HepG2 (cell line): Measurements from ENCODE around the gene CDT1. TPM values are rescaled to one million over a fixed set of nuclear protein-coding genes. Genes with fewer than 3 reads are reported as not detected.

Experiments used
- ELF3 ChIP-seq: IDR thresholded peaks from 2 replicates; pipeline ENCODE4 v1.6.1; 2016; ENCODE audit warnings: missing genetic modification reagents, missing compliant biosample characterization
- MAFG ChIP-seq: sonication (generic); formaldehyde crosslinking; IDR thresholded peaks from 2 replicates; pipeline ENCODE4 v1.5.1; 2020; ENCODE audit warnings: mild to moderate bottlenecking, missing genetic modification reagents
- MLLT10 ChIP-seq: sonication (generic); formaldehyde crosslinking; IDR thresholded peaks from 2 replicates; pipeline ENCODE4 v1.4.0; 2020; ENCODE audit warnings: missing genetic modification reagents
- PRMT3 ChIP-seq: sonication (generic); formaldehyde crosslinking; IDR thresholded peaks from 2 replicates; pipeline ENCODE4 v1.8.1; 2022; ENCODE audit warnings: low read depth, mild to moderate bottlenecking, moderate library complexity, missing genetic modification reagents, borderline replicate concordance
- RARG ChIP-seq: sonication (generic); formaldehyde crosslinking; IDR thresholded peaks from 2 replicates; pipeline ENCODE4 v1.4.0; 2020; ENCODE audit warnings: low read depth, mild to moderate bottlenecking, missing genetic modification reagents
- RBM39 ChIP-seq: fragments of 200-400 bp; formaldehyde crosslinking; IDR thresholded peaks from one replicate; pipeline ENCODE4 v1.6.1; 2018; ENCODE audit warnings: antibody characterized with exemption, mild to moderate bottlenecking, low read depth, low read length; ENCODE audit not compliant: poor library complexity, severe bottlenecking
- SMAD1 ChIP-seq: sonication (generic); formaldehyde crosslinking; IDR thresholded peaks from 2 replicates; pipeline ENCODE4 v1.4.0; 2020; ENCODE audit warnings: missing genetic modification reagents, low read depth, mild to moderate bottlenecking, borderline replicate concordance
- SRF ChIP-seq: IDR thresholded peaks from 2 replicates; pipeline ENCODE4 v1.6.1; 2011; ENCODE audit warnings: mild to moderate bottlenecking, low read depth, low read length, moderate library complexity
- WIZ ChIP-seq: sonication (generic); formaldehyde crosslinking; IDR thresholded peaks from 2 replicates; pipeline ENCODE4 v1.5.1; 2020; ENCODE audit warnings: mild to moderate bottlenecking, missing genetic modification reagents
- YEATS2 ChIP-seq: sonication (generic); formaldehyde crosslinking; IDR thresholded peaks from 2 replicates; pipeline ENCODE4 v1.4.0; 2020; ENCODE audit warnings: missing genetic modification reagents, borderline replicate concordance
- ZNF251 ChIP-seq: sonication (generic); formaldehyde crosslinking; IDR thresholded peaks from 2 replicates; pipeline ENCODE4 v1.9.0; 2021; ENCODE audit warnings: mild to moderate bottlenecking, missing genetic modification reagents
- ZNF652 ChIP-seq: IDR thresholded peaks from 2 replicates; pipeline ENCODE4 v1.6.1; 2016; ENCODE audit warnings: low read depth, borderline replicate concordance
- ZNF772 ChIP-seq: sonication (generic); formaldehyde crosslinking; IDR thresholded peaks from 2 replicates; pipeline ENCODE4 v1.5.0; 2020; ENCODE audit warnings: mild to moderate bottlenecking, missing genetic modification reagents
- polyA plus RNA-seq, 8 experiments: library from polyadenylated mRNA; depleted of rRNA in 3 of 8; stranded (reverse) in 7 of 8; unstranded in 1 of 8; fragments of >200 nt; fragmentation: Illumina TruSeq in 4 of 8; extraction: Trizol in 4 of 8; gene quantifications; 2 replicates each; pipeline versions ENCODE4 v1.2.1 to v1.2.3, GENCODE V29; 2011 to 2016; ENCODE audit warnings: low read depth in 4 of 8, missing spikeins in 1 of 8, mixed read lengths in 1 of 8; ENCODE audit not compliant: insufficient read depth in 1 of 8
- total RNA-seq, 5 experiments: library from RNA; depleted of rRNA; stranded (reverse); fragments of >200 nt; fragmentation: Illumina TruSeq; extraction: Trizol; gene quantifications; 2 replicates each; pipeline ENCODE4 v1.2.3, GENCODE V29; 2016; ENCODE audit warnings: low read depth in 1 of 5
- TF ChIP-seq, protein P1 (sequence below): sonication (generic); formaldehyde crosslinking; IDR thresholded peaks from 2 replicates; pipeline ENCODE4 v1.4.0; 2020; ENCODE audit warnings: mild to moderate bottlenecking, missing genetic modification reagents
- TF ChIP-seq, protein P2 (sequence below), 2 experiments: fragments of 450-650 bp in 1 of 2; sonication (generic) in 1 of 2; formaldehyde crosslinking; IDR thresholded peaks; 2 replicates each; pipeline versions ENCODE4 v1.5.0 to v1.8.0; 2020 to 2022; ENCODE audit warnings: mild to moderate bottlenecking in 1 of 2, missing genetic modification reagents in 1 of 2
- TF ChIP-seq, protein P3 (sequence below): sonication (generic); formaldehyde crosslinking; IDR thresholded peaks from 2 replicates; pipeline ENCODE4 v1.8.0; 2022; ENCODE audit warnings: low read depth, missing genetic modification reagents

The CDT1 gene
- total and polyA plus RNA-seq, 2 of the 13 experiments (the other 11 are each of a cell fraction or from before 2014, with no cell fraction given), result 23.1 to 23.8 TPM

DNA sequence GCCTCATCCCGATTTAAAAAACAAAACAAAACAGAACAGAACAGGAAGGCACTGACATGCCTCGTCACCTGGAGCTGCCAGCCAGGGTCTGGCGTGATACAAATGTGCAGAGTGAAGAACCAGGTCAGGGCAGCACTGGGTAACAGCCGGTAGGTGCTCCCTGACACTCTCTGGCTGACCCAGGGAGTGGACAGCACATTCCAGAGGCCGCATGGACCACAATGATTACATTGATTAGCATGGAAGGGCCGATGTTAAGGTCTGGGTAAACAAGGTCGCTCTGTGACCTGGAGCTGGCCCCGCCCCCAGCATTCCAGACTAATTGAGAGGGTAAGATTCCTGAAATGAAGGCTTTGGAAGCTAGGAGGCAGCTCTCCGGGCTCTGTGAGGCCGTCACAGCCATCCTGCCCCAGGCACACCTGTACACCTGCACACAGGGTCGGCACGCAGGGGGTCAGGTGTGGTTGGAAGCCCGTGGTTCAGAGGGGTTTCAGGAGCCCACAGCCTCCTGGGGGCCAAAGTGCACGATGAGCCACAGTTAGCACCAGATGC, 40.0 kb upstream of the CDT1 start (continued):
- TF ChIP-seq, protein P1, sequence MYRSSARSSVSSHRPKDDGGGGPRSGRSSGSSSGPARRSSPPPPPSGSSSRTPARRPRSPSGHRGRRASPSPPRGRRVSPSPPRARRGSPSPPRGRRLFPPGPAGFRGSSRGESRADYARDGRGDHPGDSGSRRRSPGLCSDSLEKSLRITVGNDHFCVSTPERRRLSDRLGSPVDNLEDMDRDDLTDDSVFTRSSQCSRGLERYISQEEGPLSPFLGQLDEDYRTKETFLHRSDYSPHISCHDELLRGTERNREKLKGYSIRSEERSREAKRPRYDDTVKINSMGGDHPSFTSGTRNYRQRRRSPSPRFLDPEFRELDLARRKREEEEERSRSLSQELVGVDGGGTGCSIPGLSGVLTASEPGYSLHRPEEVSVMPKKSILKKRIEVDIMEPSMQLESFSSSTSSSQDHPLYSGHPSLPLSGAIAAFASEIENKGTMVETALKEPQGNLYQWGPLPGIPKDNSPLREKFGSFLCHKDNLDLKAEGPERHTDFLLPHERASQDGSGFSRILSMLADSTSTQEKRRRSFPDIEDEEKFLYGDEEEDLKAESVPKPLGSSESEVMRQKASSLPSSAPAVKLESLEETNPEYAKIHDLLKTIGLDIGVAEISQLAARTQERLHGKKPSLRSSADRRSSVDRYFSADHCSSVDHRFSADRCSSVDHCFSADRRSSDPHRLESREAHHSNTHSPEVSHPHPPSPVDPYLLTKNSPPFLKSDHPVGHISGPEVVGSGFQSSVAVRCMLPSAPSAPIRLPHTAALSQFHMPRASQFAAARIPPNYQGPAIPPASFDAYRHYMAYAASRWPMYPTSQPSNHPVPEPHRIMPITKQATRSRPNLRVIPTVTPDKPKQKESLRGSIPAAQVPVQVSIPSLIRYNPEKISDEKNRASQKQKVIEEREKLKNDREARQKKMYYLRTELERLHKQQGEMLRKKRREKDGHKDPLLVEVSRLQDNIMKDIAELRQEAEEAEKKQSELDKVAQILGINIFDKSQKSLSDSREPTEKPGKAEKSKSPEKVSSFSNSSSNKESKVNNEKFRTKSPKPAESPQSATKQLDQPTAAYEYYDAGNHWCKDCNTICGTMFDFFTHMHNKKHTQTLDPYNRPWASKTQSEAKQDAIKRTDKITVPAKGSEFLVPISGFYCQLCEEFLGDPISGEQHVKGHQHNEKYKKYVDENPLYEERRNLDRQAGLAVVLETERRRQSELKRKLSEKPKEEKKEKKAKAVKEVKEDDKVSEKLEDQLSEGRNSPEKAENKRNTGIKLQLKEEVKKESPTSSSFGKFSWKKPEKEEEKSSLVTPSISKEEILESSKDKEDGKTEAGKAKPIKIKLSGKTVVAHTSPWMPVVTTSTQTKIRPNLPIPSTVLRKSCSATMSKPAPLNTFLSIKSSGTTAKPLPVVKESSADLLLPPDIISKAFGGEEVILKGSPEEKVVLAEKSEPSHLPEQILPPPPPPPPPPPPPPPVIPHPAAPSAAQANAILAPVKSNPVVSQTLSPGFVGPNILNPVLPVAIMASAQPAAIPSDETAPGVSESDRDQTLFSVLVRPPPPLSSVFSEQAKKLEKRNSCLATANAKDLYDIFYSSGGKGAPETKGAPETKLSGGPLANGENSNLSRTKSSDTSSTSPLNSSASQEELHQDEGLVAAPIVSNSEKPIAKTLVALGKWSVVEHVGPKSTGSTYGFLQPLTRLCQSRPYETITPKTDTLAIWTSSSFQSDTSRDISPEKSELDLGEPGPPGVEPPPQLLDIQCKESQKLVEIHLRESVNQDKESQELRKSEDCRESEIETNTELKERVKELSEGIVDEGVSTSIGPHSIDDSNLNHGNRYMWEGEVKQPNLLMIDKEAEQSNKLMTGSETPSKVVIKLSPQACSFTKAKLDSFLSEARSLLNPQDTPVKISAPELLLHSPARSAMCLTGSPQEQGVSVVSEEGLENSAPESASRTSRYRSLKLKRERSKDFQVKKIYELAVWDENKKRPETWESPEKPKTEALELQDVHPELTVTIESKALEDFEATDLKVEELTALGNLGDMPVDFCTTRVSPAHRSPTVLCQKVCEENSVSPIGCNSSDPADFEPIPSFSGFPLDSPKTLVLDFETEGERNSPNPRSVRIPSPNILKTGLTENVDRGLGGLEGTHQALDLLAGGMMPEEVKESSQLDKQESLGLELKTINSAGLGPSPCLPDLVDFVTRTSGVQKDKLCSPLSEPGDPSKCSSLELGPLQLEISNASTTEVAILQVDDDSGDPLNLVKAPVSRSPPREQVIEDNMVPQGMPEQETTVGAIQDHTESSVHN (CRISPR knock-in tag), result no peak
- TF ChIP-seq RBM39 (no peak), PRMT3 (CRISPR knock-in tag) (no peak), SMAD1 (CRISPR knock-in tag) (no peak; the same call in 1 of the 2 replicates), ZNF251 (CRISPR knock-in tag) (no peak), ZNF772 (no peak), RARG (CRISPR knock-in tag) (no peak), ZNF652 (CRISPR knock-in tag) (no peak; the same call in 1 of the 2 replicates), MLLT10 (no peak), WIZ (CRISPR knock-in tag) (0 out of 2 replicates have a peak, but pooled peaks have one; percentile 15), ELF3 (CRISPR knock-in tag) (peak; percentile 83), MAFG (CRISPR knock-in tag) (no peak), SRF (0 out of 2 replicates have a peak, but pooled peaks have one; percentile 22), YEATS2 (peak; percentile 78; the same call in 1 of the 2 replicates)
- TF ChIP-seq, protein P2, sequence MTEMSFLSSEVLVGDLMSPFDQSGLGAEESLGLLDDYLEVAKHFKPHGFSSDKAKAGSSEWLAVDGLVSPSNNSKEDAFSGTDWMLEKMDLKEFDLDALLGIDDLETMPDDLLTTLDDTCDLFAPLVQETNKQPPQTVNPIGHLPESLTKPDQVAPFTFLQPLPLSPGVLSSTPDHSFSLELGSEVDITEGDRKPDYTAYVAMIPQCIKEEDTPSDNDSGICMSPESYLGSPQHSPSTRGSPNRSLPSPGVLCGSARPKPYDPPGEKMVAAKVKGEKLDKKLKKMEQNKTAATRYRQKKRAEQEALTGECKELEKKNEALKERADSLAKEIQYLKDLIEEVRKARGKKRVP (CRISPR knock-in tag; IDR thresholded peaks at IDR 0.05), result no peak
- TF ChIP-seq, protein P3, sequence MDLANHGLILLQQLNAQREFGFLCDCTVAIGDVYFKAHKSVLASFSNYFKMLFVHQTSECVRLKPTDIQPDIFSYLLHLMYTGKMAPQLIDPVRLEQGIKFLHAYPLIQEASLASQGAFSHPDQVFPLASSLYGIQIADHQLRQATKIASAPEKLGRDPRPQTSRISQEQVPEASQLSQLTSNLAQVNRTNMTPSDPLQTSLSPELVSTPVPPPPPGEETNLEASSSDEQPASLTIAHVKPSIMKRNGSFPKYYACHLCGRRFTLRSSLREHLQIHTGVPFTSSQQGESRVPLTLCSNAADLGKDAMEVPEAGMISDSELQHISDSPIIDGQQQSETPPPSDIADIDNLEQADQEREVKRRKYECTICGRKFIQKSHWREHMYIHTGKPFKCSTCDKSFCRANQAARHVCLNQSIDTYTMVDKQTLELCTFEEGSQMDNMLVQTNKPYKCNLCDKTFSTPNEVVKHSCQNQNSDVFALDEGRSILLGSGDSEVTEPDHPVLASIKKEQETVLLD, result no peak
